Measurements from ENCODE around the gene ACP2.
"Not testable (repeated sequence)": the region's sequence is repeated elsewhere in the genome, so short reads cannot be mapped to it uniquely, and the experiment has no call there.

The ACP2 gene

DNA sequence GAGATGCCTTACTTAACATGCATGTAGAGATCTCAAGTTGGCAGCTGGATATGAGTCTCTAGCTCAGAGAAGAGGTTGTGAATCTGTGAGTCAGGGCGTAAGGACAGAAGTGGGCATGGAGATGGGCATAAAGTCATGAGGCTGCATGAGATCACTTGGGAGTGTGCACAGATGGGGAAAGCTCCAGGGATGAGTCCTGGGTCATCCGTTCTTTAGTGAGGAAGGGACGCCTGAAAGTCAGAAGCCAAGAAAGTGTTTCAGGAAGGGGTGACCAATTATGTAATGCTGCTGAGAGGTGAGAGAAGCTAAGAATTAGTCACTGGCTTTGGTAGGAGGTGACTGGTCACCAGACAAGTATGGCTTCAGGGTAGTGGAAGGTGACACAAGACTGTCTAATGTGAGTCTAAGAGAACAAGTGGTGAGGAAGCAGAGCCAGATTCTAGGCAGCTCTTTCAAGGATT, 6.7 kb downstream of the ACP2 start:
- DNase-seq, result no peak

DNA sequence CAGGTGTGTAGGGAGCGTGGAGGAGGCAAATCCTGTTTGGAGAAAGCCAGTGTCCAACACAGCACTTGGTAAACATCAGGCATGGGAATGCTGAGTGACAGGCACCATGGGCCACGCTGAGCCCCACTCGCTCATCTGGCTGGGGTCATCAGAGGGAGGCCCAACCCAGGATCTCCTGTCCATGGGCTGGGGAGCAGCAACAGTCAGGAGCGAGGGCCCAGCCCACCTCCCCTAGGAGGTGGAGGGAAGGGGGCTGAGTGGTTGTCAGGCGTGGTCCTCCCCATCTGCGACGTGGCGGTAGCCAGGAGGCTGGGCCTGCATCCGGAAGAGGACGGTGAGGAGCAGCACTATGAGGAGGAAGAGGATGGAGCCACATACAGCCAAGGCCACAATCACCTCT, 8.8 kb downstream of the ACP2 start:
- no peak for DNase-seq

DNA sequence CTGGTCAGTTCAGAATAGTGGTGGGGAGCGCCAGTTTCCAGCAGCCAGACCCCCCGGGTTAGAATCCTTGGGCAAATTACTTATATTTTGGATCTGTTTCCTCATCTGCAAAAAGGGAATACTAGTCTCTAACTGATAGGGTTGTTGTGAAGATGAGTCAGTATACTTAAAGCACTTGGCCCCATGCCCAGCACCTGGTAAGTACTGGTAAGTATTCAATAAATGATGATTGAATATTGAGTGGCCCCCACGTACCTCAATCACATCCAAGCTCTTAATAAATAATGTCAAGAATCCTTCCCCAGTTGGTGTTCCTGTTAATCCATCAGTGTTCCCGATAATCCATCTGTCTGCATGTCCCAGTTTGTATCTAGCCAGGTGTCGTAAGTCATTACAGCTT, 12.1 kb downstream of the ACP2 start:
- DNase-seq, result no peak

DNA sequence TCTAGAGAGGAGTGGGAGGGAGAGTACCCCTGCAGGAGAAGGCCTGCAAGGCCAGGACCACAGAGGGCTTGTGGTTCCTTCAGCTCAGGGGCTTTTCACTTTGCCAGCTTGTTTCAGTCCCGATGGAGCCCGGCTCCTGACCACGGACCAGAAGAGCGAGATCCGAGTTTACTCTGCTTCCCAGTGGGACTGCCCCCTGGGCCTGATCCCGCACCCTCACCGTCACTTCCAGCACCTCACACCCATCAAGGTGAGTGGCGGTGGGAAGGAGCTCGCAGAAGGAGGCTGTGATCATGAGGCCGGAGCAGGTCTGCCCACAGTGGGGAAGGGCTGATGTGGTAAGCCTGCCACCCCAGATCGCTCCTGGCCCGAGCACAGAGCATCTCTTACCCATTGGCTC, 13.5 kb downstream of the ACP2 start:
- DNase-seq, result no peak

DNA sequence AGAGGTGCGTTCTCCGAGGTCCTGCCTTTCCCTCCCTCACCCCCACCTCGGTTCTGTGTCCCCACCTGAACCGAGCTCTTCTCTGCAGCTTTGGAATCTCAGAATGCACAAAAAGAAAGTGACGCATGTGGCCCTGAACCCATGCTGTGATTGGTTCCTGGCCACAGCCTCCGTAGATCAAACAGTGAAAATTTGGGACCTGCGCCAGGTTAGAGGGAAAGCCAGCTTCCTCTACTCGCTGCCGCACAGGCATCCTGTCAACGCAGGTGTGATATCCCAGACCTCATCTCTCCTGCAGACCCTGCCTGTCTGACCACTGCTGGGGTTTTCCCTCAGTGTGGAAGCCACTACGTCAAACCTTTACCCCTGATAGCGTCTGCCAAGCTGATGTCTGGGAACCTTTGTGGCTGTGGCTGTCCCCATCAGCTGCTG, 13.9 kb downstream of the ACP2 start:
- no peak for DNase-seq

DNA sequence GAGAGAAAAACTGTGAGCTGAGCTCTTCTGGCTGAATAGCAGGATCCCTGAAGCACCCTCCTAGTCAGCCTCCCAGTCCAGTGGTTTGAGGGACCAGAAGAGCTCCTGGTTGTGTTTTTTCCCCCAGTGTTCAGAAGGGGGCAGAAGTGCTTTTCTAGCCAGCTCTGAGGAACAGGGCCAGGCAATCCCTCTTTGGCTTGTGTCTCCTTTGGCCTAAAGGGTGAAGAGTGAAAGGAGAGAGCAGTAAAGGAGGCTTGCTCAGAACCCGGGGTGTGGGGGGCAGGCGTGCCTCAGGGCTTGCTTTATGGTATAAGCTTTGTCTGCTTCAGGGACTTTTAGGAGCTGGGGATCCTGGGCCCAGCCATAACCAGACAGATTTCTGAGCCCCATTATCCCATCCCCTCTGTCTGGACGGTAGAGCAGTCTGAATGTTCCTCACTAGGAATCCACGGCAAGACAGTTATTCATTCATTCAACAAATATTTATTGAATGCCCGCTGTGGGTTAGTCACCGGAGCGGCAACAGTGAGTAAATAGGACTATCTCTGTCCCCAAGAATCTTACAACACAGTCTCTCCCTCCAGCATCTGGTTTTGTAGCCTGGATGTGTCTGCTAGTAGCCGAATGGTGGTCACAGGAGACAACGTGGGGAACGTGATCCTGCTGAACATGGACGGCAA, 14.5 kb downstream of the ACP2 start:
- no peak for DNase-seq

DNA sequence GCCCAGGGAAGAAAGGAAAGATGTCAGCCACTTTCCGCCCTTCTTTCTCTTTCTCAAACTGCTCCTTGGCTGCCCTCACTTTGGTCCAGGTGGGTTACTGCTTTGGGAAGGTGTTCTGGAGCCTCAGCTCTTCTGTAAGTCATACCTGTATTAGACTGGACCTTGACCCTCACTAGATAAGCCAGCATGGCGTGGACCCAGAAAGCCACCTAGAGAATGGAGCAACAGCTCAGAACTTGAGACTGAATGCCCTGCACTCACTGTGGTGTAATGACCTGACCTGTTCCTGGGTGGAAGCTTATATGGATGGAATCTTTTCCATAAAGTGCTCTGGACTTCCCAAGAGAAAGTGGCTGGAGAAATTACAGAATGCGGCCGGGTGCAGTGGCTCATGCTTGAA, 15.6 kb downstream of the ACP2 start:
- no peak for DNase-seq

DNA sequence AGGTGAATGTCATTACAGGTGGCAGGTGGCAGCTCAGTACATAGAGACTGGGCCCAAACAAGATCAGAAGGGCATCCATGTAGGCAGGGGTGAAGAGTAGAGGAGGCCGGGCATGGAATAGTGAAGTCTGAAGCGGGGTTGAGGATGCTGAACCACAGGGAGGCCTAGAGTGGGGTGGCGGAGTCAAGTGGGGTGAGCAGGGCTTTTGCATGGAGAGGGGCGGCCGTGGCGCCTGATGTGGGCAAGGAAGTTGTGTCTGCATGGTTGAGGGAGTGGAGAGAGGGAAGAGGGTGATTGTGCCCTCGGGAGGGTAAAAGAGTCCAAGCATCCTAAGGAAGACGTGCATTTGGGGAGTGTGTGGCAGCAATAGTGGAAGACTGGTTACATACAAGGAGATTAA, 19.5 kb downstream of the ACP2 start:
- no peak for DNase-seq

DNA sequence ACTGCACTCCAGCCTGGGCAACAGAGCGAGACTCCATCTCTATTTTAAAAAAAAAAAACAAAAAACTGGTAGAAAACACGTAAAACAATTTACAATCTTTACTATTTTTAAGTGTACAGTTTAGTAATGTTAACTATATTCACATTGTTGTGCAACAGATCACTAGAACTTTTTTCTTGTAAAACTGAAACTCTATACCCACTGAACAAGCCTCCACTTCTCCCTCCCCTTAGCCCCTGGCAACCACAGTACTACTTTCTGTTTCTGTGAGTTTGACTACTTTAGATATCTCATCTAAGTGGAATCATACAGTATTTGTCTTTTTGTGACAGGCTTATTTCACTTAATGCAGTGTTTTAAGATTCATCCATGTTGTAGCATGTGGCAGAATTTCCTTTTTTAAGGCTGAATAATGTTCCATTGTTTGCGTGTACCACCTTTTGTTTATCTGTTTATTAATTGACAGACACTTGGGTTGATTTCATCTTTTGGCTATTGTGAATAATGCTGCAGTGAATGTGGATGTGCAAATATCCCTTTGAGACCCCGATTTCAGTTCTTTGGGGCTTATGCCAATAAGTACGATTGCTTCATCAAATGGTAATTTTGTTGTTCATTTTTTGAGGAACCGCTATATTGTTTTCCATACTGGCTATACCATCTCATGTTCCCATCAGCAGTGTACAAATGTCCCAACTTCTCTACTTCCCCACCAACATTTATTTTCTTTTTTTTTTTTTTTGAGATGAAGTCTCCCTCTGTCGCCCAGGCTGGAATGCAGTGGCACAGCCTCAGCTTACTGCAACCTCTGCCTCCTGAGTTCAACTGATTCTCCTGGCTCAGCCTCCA, 22.8 kb downstream of the ACP2 start:
- no peak for DNase-seq

DNA sequence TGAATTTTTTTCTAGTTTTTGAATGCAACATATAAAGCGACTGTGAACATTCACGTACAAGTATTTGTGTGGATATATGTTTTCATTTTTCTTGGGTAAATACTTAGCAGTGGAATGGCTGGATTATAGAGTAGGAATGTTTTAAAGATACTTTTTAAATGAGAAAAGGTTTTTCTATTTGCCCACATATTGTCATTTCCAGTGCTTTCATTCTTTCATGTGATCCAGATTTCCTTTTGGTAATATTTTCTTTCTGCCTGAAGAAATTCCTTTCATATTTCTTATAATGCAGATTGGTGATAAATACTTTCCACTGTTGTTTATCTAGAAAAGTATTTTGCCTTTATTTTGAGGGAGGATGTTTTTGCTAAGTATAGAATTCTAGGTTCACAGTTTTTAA, 25.9 kb downstream of the ACP2 start:
- no peak for DNase-seq

DNA sequence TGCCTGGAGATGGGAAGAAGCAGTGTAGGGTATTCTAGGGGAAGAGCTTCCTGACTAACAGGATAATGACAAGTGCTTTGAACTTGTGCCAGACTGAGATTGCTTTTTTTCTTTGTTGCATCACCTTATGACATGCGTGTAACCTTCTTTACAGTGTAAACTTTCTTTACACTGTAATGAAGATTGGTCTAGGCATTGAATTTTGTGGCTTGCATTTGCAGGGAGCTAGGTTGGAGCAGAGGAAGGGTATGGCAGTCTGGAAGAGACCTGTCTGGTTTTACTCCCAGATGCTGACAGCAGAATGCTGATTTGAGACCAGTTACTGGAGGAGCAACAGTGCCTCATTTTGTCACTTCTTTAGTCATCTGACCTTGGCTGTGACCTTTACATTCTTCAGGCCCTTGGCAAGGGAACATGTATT, 28.2 kb downstream of the ACP2 start:
- no peak for DNase-seq

DNA sequence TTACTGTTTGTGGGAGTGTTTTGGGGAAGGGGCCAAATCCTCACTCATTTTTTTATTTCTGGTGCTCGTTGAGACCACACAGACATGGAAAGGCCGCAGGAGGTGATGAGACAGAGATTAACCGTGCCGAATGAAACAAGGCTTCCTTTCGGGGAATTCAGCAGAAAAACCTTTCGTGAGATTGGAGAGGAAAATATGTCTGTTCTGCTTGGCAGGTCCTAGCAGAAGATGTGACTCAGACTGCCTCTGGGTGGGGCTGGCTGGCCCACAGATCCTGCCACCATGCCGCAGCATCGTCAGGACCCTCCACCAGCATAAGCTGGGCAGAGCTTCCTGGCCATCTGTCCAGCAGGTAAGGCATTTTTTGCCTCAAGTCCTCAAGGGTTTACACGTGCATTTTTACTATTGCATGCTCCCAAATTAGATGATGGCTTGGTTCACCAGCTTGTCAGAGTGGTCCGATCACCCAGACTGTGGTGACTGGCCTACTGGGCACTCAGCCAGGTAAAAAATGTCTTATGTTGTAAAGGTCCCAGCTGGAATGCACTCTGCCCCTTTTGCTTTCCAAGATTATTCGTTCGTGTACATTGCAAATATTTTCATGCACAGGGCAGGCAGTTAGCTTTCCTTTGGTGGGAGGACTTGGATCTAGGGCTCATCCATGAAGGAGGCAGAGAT, 32.4 kb downstream of the ACP2 start:
- no peak for DNase-seq

DNA sequence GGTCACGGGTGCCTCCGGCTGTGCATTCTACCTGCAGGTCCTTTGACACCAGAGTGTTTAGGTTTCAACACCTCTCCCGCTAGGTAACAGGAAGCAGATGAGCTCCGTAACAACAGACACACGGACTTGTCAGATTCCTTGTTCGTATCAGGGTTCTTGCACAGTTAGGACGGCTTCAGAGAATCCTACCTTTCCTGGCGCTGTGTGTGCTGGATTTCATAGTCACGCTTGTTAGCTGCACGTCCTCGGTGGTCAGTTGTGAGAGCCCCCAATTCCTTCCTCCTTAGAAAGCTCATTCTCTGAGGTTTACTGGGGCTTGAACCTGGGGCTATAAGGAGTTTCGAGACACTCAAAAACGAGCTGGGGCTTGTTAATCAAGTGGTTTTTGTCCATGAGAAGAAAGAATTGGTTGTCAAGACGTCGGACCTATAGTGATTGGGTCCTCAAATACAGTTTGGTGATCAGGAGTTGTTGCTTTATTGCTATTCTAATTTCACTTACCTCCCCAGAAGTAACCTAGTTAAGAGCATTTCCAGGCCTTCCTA, 33.2 kb downstream of the ACP2 start:
- DNase-seq, result no peak

DNA sequence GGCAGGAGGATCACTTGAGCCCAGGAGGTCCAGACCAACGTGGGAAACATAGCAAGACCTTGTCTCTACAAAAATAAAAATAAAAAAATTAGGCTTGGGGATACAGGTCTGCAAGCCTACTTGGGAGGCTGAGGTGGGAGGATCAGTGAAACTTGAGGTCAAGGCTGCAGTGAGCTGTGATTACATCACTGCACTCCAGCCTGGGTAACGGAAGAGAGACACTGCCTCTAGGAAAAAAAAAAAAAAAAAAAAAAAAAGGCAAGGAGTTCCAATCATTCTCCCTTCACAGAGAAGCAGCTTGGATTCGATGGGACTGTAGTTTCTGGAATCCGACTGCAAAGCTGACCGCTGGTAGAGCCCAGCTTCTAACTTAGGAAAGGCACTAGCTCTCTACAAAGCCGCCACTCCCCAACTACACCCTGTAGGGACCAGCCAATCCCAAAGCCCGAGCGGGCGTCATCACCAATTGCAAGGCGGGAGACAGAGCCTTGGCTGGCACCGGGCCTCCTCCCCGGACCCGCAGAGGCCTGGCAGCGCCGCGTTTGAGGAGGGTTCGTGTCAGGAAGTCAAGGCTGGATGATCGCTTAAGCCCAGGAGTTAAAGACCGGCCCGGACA, 34.6 kb downstream of the ACP2 start:
- peak; percentile 50 for DNase-seq

DNA sequence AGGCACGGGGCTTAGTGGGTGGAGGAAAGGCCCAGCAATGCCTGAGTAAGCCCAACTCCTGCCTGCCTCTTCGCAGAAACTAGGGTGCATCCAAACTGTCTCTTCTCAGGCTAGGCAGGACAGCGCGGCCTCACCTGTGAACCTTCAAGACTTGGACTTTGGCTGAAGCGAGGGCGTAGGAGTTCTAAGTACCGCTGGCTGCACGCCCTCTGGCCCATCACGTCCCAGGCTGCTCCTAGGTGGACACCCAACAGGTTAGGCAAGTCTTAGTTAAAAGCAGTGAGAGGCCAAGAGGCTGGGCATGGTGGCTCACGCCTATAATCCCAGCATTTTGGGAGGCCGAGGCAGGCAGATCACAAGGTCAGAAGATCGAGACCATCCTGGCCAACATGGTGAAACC, 35.7 kb downstream of the ACP2 start:
- no peak for DNase-seq

DNA sequence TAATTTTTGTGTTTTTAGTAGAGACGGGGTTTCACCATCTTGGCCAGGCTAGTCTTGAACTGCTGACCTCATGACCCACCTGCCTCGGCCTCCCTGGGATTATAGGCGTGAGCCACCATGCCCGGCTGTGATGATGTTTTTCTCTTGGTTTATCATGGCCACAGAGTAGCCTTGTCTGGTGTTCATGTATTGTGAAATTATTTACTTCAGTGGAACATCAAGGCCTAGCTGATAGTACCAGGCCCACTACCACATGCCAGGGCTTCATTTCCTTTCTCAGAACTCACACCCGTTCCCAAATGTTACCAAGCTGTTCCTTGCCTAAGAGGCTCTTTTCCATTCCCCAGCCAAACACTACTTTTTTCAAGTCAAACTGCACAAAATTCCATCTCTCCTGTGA, 40.0 kb downstream of the ACP2 start:
- DNase-seq, result no peak

DNA sequence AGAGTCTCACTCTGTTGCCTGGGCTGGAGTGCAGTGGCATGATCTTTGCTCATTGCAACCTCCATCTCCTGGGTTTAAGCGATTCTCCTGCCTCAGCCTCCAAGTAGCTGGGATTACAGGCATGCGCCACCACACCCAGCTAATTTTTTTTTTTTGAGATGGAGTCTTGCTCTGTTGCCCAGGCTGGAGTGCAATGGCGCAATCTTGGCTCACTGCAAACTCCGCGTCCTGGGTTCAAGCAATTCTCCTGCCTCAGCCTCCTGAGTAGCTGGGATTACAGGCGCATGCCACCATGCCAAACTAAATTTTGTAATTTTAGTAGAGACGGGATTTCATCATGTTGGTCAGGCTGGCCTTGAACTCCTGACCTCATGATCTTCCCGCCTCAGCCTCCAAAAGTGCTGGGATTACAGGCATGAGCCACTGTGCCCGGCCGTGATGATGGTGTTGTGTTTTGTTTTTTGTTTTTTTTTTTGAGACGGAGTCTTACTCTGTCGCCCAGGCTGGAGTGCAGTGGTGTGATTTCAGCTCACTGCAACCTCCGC, 40.5 kb downstream of the ACP2 start:
- DNase-seq, result not testable (repeated sequence)

DNA sequence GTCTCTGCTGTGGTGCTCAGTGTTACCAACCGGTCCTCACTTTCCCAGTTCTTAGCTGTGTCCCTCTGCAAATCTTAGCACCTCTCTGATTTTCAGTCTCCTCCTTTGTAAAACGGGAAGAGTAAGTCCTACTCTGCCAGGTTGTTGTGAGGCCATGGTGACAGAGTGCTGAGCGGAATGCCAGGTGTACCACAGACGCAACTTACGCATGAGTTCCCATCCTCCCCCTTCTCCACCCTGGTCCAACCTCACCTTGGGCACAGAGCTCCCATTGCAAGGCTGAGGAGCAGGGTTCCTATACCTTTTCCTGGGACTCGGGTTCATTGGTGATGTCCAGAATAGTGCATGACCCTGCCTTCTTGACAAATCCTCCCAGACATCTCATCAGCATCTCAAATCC, 41.2 kb downstream of the ACP2 start:
- DNase-seq, result no peak

DNA sequence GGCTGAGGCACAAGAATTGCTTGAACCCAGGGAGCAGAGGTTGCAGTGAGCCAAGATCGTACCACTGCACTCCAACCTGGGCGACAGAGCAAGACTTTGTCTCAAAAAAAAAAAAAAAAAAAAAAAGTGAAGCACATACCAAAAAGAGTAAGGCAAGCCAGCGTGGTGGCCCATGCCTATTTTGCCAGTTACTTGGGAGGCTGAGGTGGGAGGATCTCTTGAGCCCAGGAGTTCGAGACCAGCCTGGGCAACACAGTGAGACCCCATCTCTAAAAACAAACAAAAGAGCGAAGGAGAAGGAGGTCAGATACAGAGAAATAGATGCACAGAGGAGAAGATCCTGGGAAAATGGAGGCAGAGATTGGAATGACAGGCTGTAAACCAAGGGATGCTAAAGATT, 42.0 kb downstream of the ACP2 start:
- DNase-seq, result not testable (repeated sequence)

DNA sequence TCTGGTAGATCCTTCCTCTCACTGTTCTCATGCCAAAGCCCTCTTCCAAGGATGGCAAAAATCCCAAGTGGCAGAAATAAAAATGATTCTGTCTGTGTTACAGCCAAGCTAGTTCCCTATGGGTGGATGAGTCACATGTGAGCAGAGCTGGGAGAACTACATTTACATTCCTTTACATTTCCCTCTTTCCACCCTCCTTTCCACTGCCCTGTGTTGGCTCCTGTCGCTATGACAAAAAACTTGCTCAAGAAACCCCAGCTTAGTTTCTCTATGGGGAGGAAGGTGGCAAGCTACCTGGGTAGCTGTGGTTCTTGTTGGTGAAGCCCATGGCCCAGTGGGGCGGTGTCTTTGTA, 44.0 kb downstream of the ACP2 start:
- no peak for DNase-seq

DNA sequence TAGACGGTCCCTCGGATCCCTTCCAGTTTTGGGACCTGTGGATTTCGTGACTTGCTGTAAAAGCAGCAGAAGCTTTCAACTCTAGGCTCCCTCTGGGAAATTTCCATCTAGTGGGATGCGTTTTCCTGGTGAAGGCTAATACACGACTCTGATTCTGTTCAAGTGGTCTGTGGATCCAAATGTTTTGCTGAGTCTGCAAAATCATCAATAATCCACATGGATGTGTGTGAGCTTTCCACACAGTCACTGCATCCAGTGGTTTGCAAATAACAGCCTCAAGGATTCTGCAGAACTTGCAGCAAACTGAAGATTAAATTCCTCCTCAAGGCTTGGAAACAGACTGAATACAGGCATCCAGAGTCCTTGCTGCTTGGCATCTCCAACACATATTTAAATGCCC, 46.0 kb downstream of the ACP2 start:
- DNase-seq, result no peak

DNA sequence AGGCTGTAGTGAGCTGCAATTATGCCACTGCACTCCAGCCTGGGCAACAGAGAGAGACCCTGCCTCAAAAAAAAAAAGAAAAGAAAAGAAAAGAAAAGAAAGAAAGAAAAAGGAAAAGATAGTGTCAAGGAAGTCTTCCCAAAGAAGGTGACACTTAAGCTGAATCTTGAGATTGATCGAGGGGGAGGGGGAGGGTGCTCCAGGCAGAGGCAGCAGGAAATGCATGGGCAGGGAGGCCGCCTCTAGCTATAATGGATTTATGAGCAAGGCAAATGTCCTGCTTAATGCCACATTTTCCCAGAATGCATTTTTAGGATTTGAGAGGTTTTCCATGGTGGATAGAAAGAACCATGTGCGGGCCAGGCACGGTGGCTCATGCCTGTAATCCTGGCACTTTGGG, 47.6 kb downstream of the ACP2 start:
- DNase-seq, result no peak

DNA sequence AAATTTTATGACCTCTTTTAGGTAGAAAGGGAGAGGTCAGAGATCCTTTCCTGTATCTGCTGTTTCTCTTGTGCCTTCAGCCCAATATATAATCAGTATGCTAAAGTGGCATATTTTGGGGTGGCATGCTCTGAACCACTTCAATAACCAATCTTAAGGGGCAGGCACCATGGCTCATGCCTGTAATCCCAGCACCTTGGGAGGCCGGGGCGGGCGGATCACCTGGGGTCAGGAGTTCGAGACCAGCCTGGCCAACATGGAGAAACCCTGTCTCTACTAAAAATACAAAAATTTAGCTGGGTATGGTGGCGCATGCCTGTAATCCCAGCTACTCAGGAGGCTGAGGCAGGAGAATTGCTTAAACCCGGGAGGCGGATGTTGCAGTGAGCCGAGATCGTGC, 50.5 kb downstream of the ACP2 start:
- not testable (repeated sequence) for DNase-seq

Measured in NCI-H1436 treated with DMSO at 0.1 percent for 48 hours (cell line).